ENCODE results near the gene AHR.

The AHR gene

DNA sequence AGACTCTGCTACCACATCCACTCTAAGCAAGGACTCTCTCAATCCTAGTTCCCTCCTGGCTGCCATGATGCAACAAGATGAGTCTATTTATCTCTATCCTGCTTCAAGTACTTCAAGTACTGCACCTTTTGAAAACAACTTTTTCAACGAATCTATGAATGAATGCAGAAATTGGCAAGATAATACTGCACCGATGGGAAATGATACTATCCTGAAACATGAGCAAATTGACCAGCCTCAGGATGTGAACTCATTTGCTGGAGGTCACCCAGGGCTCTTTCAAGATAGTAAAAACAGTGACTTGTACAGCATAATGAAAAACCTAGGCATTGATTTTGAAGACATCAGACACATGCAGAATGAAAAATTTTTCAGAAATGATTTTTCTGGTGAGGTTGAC, 40.7 kb downstream of the AHR start:
- no peaks in the 10 kb centered on the region for H3K79me2 ChIP-seq (ENCODE audit: insufficient read depth, low read depth)
- no peak for TF ChIP-seq CTCF (conservative IDR thresholded peaks at IDR 0.05; ENCODE audit: low read depth, low read length)
- H3K4me1 ChIP-seq (ENCODE audit: low read depth, poor library complexity, severe bottlenecking), result peaks cover 37% of the 10 kb centered on the region
- H3K4me3 ChIP-seq (IDR thresholded peaks at IDR 0.05; ENCODE audit: insufficient read depth, low read depth, low read length), result no peak overlapping the region
- H3K27ac ChIP-seq, result no peak overlapping the region
- H3K4me2 ChIP-seq, result no peak overlapping the region
- H3K9ac ChIP-seq, result no peak overlapping the region
- no peaks in the 10 kb centered on the region for H3K27me3 ChIP-seq (ENCODE audit: insufficient read depth, low read depth)
- H3K36me3 ChIP-seq (ENCODE audit: insufficient read depth), result no peaks in the 10 kb centered on the region; the same call in 1 of the 2 replicates
- H2AFZ ChIP-seq (ENCODE audit: low read depth), result no peak overlapping the region
- no peaks in the 10 kb centered on the region for H4K20me1 ChIP-seq (ENCODE audit: insufficient read depth)

DNA sequence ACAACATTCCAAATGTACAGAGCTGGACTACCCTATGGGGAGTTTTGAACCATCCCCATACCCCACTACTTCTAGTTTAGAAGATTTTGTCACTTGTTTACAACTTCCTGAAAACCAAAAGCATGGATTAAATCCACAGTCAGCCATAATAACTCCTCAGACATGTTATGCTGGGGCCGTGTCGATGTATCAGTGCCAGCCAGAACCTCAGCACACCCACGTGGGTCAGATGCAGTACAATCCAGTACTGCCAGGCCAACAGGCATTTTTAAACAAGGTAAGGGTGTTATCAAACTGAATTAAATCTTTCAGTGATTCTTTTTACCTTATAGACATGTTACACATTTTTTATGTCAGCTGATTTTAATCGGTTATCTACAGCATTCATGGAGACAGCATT, 41.5 kb downstream of the AHR start:
- H3K36me3 ChIP-seq (ENCODE audit: insufficient read depth), result no peaks in the 10 kb centered on the region; the same call in 1 of the 2 replicates
- no peak overlapping the region for H3K9ac ChIP-seq
- no peak for TF ChIP-seq CTCF (conservative IDR thresholded peaks at IDR 0.05; ENCODE audit: low read depth, low read length)
- H2AFZ ChIP-seq (ENCODE audit: low read depth), result no peak overlapping the region
- H3K4me3 ChIP-seq (IDR thresholded peaks at IDR 0.05; ENCODE audit: insufficient read depth, low read depth, low read length), result no peak overlapping the region
- H3K4me2 ChIP-seq, result no peak overlapping the region
- no peaks in the 10 kb centered on the region for H3K79me2 ChIP-seq (ENCODE audit: insufficient read depth, low read depth)
- H3K4me1 ChIP-seq (ENCODE audit: low read depth, poor library complexity, severe bottlenecking), result peaks cover 29% of the 10 kb centered on the region
- no peaks in the 10 kb centered on the region for H4K20me1 ChIP-seq (ENCODE audit: insufficient read depth)
- no peak overlapping the region for H3K27ac ChIP-seq
- no peaks in the 10 kb centered on the region for H3K27me3 ChIP-seq (ENCODE audit: insufficient read depth, low read depth)

GRCh38 chr7:17340655-17341054, 42.2 kb downstream of the AHR start:
- H2AFZ ChIP-seq (ENCODE audit: low read depth), result no peak overlapping the region
- H3K4me2 ChIP-seq, result no peak overlapping the region
- no peak overlapping the region for H3K4me3 ChIP-seq (IDR thresholded peaks at IDR 0.05; ENCODE audit: insufficient read depth, low read depth, low read length)
- no peak overlapping the region for H3K27ac ChIP-seq
- TF ChIP-seq CTCF (conservative IDR thresholded peaks at IDR 0.05; ENCODE audit: low read depth, low read length), result no peak
- H3K36me3 ChIP-seq (ENCODE audit: insufficient read depth), result no peaks in the 10 kb centered on the region; the same call in 1 of the 2 replicates
- H3K9ac ChIP-seq, result no peak overlapping the region
- no peaks in the 10 kb centered on the region for H3K27me3 ChIP-seq (ENCODE audit: insufficient read depth, low read depth)
- H4K20me1 ChIP-seq (ENCODE audit: insufficient read depth), result no peaks in the 10 kb centered on the region
- H3K4me1 ChIP-seq (ENCODE audit: low read depth, poor library complexity, severe bottlenecking), result peaks cover 22% of the 10 kb centered on the region
- no peaks in the 10 kb centered on the region for H3K79me2 ChIP-seq (ENCODE audit: insufficient read depth, low read depth)

- H3K27me3 ChIP-seq (ENCODE audit: insufficient read depth, low read depth), result no peaks in the 10 kb centered on the region
- H3K9ac ChIP-seq, result no peak overlapping the region
- no peak overlapping the region for H3K4me3 ChIP-seq (IDR thresholded peaks at IDR 0.05; ENCODE audit: insufficient read depth, low read depth, low read length)
- no peaks in the 10 kb centered on the region for H4K20me1 ChIP-seq (ENCODE audit: insufficient read depth)
- H3K36me3 ChIP-seq (ENCODE audit: insufficient read depth), result no peaks in the 10 kb centered on the region; the same call in 1 of the 2 replicates
- no peaks in the 10 kb centered on the region for H3K79me2 ChIP-seq (ENCODE audit: insufficient read depth, low read depth)
- no peak overlapping the region for H3K4me2 ChIP-seq
- H3K4me1 ChIP-seq (ENCODE audit: low read depth, poor library complexity, severe bottlenecking), result peaks cover 6% of the 10 kb centered on the region
- no peak overlapping the region for H2AFZ ChIP-seq (ENCODE audit: low read depth)
- TF ChIP-seq CTCF (conservative IDR thresholded peaks at IDR 0.05; ENCODE audit: low read depth, low read length), result no peak
- no peak overlapping the region for H3K27ac ChIP-seq
Observed at GRCh38 chr7:17342756-17343155, 44.3 kb downstream of the AHR start.

Data from KMS-11 (cell line).